ENCODE results near the gene ADPRS.

ADPRS gene

DNA sequence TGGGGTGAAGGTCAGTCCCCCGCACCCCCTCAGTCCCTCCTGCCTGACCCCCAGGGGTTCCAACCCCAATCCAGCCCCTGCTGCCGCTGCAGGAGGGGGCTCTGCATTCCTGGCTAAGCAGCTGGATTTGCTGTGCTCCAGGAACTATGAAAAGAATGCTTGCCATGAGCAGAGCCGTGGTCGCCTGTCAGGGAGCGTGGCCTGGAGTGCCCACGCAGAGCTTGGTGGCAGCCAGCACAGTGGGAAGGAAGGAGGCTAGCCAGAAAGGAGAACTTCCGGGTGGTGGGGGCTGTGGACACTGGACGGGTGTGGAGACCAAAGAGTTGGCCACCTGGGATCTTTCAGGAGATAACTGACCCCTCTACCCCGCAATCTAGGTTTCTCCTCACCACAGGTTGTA lies 30.8 kb downstream of the ADPRS start:
- no peaks in the 10 kb centered on the region for H3K9me3 ChIP-seq (replicated peaks in 1 of 11)
- H4K20me1 ChIP-seq = peaks cover 0 to 7% (median 0%) of the 10 kb centered on the region in 11 experiments; a peak in 2 of 22 replicates
- H3K4me1 ChIP-seq = peaks cover 38 to 66% (median 53%) of the 10 kb centered on the region in 10 experiments
- H3K27me3 ChIP-seq = peaks cover 5 to 32% (median 29%) of the 10 kb centered on the region in 11 experiments
- H3K27ac ChIP-seq = peak overlapping the region in 6 of 11 experiments; percentile 21 to 61 (median 40); a peak in 9 of 22 replicates
- no peak overlapping the region for H3K4me3 ChIP-seq
- H3K4me2 ChIP-seq = peak overlapping the region in 9 of 11 experiments; percentile 27 to 78 (median 49); a peak in 16 of 22 replicates
- no peaks in the 10 kb centered on the region for H3K36me3 ChIP-seq
- TF ChIP-seq Cebpa-rat (IDR thresholded peaks at IDR 0.05) = no peak
- H3K9ac ChIP-seq = peak overlapping the region in 3 of 11 experiments; percentile 3 to 32 (median 29); a peak in 4 of 22 replicates

DNA sequence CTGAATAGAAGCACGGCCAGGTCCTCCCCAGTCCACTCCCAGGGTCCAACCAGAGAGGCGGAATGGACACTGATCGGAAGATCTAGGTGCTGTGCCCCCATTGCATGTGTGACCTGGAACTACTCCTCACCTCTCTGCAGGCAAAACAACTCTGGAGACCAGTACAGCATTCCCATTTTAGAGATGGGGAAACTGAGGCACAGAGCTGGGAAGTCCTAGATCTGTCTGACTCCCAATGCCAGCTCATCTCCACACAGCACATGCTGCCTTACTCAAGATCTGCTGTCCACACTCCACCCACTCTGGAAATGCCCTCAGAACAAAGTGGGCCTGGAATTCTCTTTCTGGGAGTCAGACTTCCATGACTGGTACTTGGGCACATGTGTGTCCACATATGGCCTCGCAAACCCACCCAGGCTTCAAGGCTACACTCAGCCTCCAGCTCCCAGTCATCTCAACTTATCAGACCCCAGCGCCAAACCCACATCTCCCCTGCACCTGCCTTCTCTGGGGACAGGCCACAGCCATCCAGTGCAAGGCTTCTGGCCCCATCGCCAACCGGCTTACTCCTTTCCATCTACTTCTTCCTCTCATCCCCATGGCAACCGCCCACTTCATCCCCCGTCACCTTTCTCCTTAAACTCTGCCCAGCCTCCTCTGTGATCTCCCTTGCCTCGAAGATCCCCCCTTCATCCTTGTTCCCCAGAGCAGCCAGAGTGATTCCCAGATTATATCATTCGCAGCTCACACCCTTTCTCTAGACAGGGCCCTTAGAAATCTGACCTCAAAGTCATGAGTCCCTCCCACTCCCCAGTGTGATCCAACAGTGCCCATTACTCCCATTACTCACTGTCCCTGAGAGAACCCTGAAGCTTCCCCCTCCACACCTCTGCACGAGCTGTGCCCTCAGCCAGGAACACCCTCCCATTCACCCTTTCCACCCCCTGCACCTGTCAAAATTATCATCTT lies 33.7 kb downstream of the ADPRS start:
- Histone ChIP-seq H3K4me3 (peak overlapping the region in 8 of 10 experiments; percentile 10 to 60 (median 40); a peak in 14 of 20 replicates), H3K27ac (peak overlapping the region in 9 of 11 experiments; percentile 15 to 76 (median 60); a peak in 17 of 22 replicates), H3K36me3 (no peaks in the 10 kb centered on the region), H3K9ac (peak overlapping the region; percentile 41 to 70 (median 60); a peak in 21 of 22 replicates), H3K4me2 (peak overlapping the region; percentile 79 to 98 (median 87)), H3K4me1 (peaks cover 46 to 73% (median 64%) of the 10 kb centered on the region in 10 experiments), H3K9me3 (replicated peaks in 1 of 11) (no peaks in the 10 kb centered on the region), H3K27me3 (peaks cover 23 to 53% (median 49%) of the 10 kb centered on the region in 11 experiments), H4K20me1 (peaks cover 0 to 8% (median 0%) of the 10 kb centered on the region in 11 experiments; a peak in 2 of 22 replicates)
- TF ChIP-seq Cebpa-rat (IDR thresholded peaks at IDR 0.05) = no peak

- peak overlapping the region; percentile 41 to 70 (median 60); a peak in 21 of 22 replicates for H3K9ac ChIP-seq
- peaks cover 23 to 53% (median 49%) of the 10 kb centered on the region in 11 experiments for H3K27me3 ChIP-seq
- H4K20me1 ChIP-seq = peaks cover 0 to 8% (median 0%) of the 10 kb centered on the region in 11 experiments; a peak in 2 of 22 replicates
- H3K4me2 ChIP-seq = peak overlapping the region; percentile 79 to 98 (median 87)
- peak overlapping the region in 9 of 10 experiments; percentile 10 to 60 (median 39); a peak in 15 of 20 replicates for H3K4me3 ChIP-seq
- H3K4me1 ChIP-seq = peaks cover 51 to 83% (median 67%) of the 10 kb centered on the region in 10 experiments
- peak overlapping the region in 8 of 11 experiments; percentile 55 to 76 (median 63); a peak in 17 of 22 replicates for H3K27ac ChIP-seq
- H3K36me3 ChIP-seq = no peaks in the 10 kb centered on the region
- H3K9me3 ChIP-seq (replicated peaks in 1 of 11) = no peaks in the 10 kb centered on the region
- TF ChIP-seq Cebpa-rat (IDR thresholded peaks at IDR 0.05) = no peak
Observed at GRCh38 chr1:36123356-36123755, 34.7 kb downstream of the ADPRS start.

DNA sequence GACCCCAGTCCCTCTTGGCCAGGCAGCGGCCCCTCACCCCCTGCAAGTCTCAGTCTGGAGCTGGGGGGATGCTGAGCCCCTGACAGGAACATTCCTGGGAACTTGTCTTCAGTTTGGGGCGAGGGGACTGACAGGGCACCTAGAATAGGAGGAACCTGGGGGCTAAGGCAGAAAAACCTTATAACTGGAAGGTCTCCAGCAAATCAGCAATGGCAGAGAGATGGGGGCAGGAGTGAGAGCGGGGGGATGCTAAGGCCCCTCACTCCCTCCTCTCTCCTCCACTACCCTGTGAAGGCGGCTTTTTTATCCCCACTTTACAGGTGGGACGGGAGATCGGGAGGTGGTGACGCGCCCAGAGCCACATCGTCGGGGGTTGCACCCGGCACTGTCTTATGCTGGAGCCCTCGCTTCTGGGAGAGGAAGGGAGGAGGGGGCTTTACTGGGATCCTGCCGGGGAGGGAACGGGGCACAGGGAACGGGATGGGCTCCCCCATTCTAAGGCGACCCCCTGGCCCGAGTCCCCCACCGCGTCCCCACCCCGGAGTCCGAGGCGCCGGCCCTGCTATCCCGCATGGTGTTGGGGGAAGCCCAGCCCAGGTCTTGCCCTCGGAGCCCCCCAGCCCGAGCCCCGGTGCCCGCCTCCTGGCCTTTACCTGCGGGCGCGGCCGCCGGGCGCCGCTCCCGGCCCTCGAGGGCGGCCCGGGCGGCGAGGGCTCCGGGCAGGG lies 35.9 kb downstream of the ADPRS start:
- peak overlapping the region; percentile 18 to 67 (median 55); a peak in 17 of 22 replicates for H3K9ac ChIP-seq
- H3K9me3 ChIP-seq (replicated peaks in 1 of 11) = no peaks in the 10 kb centered on the region
- peaks cover 23 to 53% (median 49%) of the 10 kb centered on the region in 11 experiments for H3K27me3 ChIP-seq
- H3K4me1 ChIP-seq = peaks cover 51 to 78% (median 66%) of the 10 kb centered on the region in 10 experiments
- no peak for TF ChIP-seq Cebpa-rat (IDR thresholded peaks at IDR 0.05)
- H4K20me1 ChIP-seq = peaks cover 0 to 8% (median 0%) of the 10 kb centered on the region in 11 experiments; a peak in 2 of 22 replicates
- H3K4me3 ChIP-seq = peak overlapping the region; percentile 40 to 68 (median 55)
- peak overlapping the region in 2 of 11 experiments; percentile 32 to 37; a peak in 3 of 22 replicates for H3K27ac ChIP-seq
- H3K36me3 ChIP-seq = no peaks in the 10 kb centered on the region
- peak overlapping the region; percentile 79 to 98 (median 87) for H3K4me2 ChIP-seq

GRCh38 chr1:36125129-36125991 lies 36.7 kb downstream of the ADPRS start, which contains the start of gene COL8A2:
Gene COL8A2, minus strand, starts transcription at chr1:36125222. Its CDS starts 24,980 bp downstream, at chr1:36100242.
- peak within 1 kb of the TSS; percentile 79 to 98 (median 87) for H3K4me2 ChIP-seq
- H3K4me3 ChIP-seq = peak within 1 kb of the TSS; percentile 40 to 68 (median 55)
- peak within 1 kb of the TSS in 3 of 11 experiments; percentile 32 to 60 (median 37); a peak in 5 of 22 replicates for H3K27ac ChIP-seq
- H3K9me3 ChIP-seq (replicated peaks in 1 of 11) = no peaks in the 10 kb centered on the region
- H4K20me1 ChIP-seq = peaks cover 0 to 8% (median 0%) of the 10 kb centered on the region in 11 experiments; a peak in 2 of 22 replicates
- H3K4me1 ChIP-seq = peaks cover 43 to 70% (median 59%) of the 10 kb centered on the region in 10 experiments
- peaks cover 23 to 53% (median 49%) of the 10 kb centered on the region in 11 experiments for H3K27me3 ChIP-seq
- no peaks in the 10 kb centered on the region for H3K36me3 ChIP-seq
- H3K9ac ChIP-seq = peak within 1 kb of the TSS; percentile 18 to 68 (median 60); a peak in 18 of 22 replicates
- TF ChIP-seq Cebpa-rat (IDR thresholded peaks at IDR 0.05) = no peak

DNA sequence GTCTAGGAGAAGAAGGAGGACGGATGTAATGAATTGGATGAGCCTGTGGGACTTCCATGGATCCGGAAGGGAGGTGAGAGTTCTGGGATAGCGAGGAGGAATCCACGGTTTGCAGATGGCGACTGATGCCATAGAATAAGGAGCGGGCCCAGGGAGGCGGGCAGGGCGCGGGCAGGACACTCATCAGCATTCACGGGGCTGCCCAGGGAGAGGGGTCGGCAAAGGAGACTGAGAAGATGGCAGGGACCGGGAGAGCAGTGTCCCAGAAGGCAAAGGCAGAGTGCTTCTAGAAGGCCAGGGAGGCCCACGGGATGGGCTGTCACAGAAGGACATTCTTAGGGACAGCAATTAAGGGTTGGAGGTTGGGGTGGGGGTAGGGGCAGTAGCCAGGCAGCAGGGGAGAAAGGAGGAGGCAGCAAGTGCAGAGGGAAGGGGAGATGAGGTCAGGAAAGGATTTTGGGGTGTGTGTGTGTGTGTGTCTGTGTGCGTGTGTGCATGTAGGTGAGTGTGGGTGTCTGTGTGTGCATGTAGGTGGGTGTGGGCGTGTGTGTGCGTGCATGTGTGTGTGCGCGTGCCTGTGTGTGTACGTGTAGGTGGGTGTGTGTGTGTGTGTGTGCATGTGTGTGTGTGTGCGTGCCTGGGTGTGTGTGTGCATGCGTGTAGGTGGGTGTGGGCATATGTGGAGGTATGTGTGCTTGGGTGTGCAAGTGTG lies 37.5 kb downstream of the ADPRS start:
- Histone ChIP-seq H3K27ac (no peak overlapping the region), H3K4me3 (no peak overlapping the region), H3K27me3 (peaks cover 23 to 53% (median 49%) of the 10 kb centered on the region in 11 experiments), H3K4me1 (peaks cover 41 to 65% (median 54%) of the 10 kb centered on the region in 10 experiments), H3K9me3 (replicated peaks in 1 of 11) (no peaks in the 10 kb centered on the region), H3K4me2 (peak overlapping the region in 5 of 11 experiments; percentile 80 to 97 (median 91); a peak in 5 of 22 replicates), H3K9ac (0 out of 22 replicates have a peak overlapping the region, but pooled peaks of 1 of the 11 experiments have one; percentile 67), H3K36me3 (no peaks in the 10 kb centered on the region), H4K20me1 (peaks cover 0 to 8% (median 0%) of the 10 kb centered on the region in 11 experiments; a peak in 2 of 22 replicates)
- no peak for TF ChIP-seq Cebpa-rat (IDR thresholded peaks at IDR 0.05)

All from BLaER1 treated with 17β-estradiol and CSF1 and Interleukin-3, amounts not matched to agents 10 nM and 100 nM (cell line).